ENCODE results near the gene FBXW4. TPM values are rescaled to one million over a fixed set of nuclear protein-coding genes. Genes with fewer than 3 reads are reported as not detected.

FBXW4 gene
- polyA plus RNA-seq, result 22.3 to 25.4 TPM (median 23.7 TPM) in 3 replicates
- polyA plus RNA-seq (2011; ENCODE audit: low read depth), result 27.6 TPM
- 21.8 and 29.5 TPM in 2 replicates for polyA plus RNA-seq (2011; cell fraction: cytosol; rRNA removed)
- polyA plus RNA-seq (2011; cell fraction: nucleus; rRNA removed), result 31.0 and 34.0 TPM in 2 replicates
- 18.4 and 23.8 TPM in 2 replicates for polyA plus RNA-seq (2012; ENCODE audit: low replicate concordance)
- polyA minus RNA-seq, result 43.5 to 84.3 TPM (median 60.6 TPM) in 3 replicates
- 21.3 TPM for polyA minus RNA-seq (2011; cell fraction: cytosol; rRNA and poly(A)+ RNA removed)
- polyA minus RNA-seq (2011; cell fraction: nucleus; rRNA and poly(A)+ RNA removed), result 16.9 and 29.1 TPM in 2 replicates

DNA sequence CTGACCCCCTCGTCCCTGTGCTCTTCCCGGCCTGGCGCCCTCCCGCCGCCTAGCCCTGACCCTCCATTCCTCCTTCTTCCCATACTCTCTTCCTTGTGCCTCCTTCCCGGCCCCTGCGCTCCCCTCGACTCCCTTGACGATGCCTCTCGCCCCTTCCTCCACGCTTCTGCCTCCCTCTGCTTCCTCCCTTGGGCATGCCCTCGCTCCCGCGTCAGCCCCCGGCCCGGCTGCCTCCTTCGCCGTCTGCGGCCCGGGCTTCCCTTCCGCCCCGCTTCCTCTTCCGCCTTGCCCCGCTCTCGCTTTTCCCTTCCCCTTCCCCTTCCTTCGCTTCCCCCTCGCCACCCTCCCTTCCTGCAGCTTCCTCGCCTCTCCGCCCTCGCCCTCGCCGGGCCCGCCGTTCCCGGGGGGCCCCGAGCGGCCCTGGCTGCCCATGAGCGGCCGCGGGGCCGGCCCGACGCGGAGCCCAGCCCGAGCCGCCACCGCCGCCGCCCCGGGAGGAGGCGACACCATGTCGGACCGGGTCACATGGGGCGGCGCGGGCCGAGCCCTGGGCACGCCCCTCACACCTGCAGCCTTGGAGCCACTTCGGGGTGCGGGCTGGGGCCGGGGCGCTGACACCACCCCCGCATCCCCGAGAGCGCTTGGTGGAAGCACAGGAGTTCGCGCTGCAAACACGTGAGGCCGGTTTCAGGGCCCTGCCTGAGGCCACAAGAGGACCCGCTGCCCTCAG, at the start of gene FBXW4:
FBXW4 (minus strand) TSS at position 497 of the 730 bp plus-strand sequence; CDS start at position 432, 65 bp downstream.
- dilution Hi-C loops (cut with MboI; ENCODE audit: extremely low pct_ligation_motif_present, low sequenced_read_pairs), result no loop called here
- H3K79me2 ChIP-seq (ENCODE audit: control insufficient read depth, insufficient read depth, low read length), result peaks cover 32% of the 10 kb centered on the region
- FAIRE-seq, result no peak

DNA sequence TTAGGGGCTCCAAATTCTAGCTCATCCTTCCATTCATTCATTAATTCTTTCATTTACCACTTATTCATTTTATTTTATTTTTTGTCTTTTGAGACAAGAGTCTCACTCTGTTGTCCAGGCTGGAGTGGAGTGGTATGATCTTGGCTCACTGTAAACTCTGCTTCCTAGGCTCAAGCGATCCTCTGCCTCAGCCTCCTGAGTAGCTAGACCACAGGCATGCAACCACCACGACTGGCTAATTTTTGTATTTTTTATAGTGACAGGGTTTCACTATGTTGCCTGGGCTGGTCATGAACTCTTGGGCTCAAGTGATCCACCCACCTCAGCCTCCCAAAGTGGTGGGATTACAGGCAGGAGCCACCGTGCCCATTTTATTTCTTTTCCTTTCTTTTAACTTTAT, 49.3 kb upstream of the FBXW4 start:
- Histone ChIP-seq H4K20me1 (ENCODE audit: control insufficient read depth, extremely low read depth, insufficient read depth, low read length) (no peaks in the 10 kb centered on the region), H3K9me3 (ENCODE audit: control insufficient read depth, low read depth, low read length) (no peaks in the 10 kb centered on the region), H3K9ac (ENCODE audit: control insufficient read depth, extremely low read depth, insufficient read depth, low read length) (no peak overlapping the region), H3K9me1 (ENCODE audit: control insufficient read depth, extremely low read depth, insufficient read depth, low read length) (no peaks in the 10 kb centered on the region), H3K27me3 (ENCODE audit: control insufficient read depth, extremely low read depth, insufficient read depth, low read length) (peaks cover 7% of the 10 kb centered on the region), H3K4me1 (ENCODE audit: control insufficient read depth, extremely low read depth, insufficient read depth, low read length) (no peaks in the 10 kb centered on the region), H3K27ac (ENCODE audit: control insufficient read depth, insufficient read depth, low read length) (no peak overlapping the region), H3K4me2 (ENCODE audit: control insufficient read depth, extremely low read depth, insufficient read depth, low read depth, low read length) (no peak overlapping the region), H3K36me3 (ENCODE audit: control insufficient read depth in 2 of 2, extremely low read depth in 1 of 2, insufficient read depth in 2 of 2, low read length in 2 of 2) (no peaks in the 10 kb centered on the region), H3K79me2 (ENCODE audit: control insufficient read depth, insufficient read depth, low read length) (no peaks in the 10 kb centered on the region), H3K4me3 (ENCODE audit: control insufficient read depth in 2 of 3, extremely low read depth in 1 of 3, insufficient read depth in 2 of 3, low read depth in 1 of 3, low read length in 3 of 3) (no peak overlapping the region), H2AFZ (ENCODE audit: control insufficient read depth, low read length) (no peak overlapping the region)
- dilution Hi-C loops (cut with MboI; ENCODE audit: extremely low pct_ligation_motif_present, low sequenced_read_pairs), result no loop called here
- TF ChIP-seq, protein P1, sequence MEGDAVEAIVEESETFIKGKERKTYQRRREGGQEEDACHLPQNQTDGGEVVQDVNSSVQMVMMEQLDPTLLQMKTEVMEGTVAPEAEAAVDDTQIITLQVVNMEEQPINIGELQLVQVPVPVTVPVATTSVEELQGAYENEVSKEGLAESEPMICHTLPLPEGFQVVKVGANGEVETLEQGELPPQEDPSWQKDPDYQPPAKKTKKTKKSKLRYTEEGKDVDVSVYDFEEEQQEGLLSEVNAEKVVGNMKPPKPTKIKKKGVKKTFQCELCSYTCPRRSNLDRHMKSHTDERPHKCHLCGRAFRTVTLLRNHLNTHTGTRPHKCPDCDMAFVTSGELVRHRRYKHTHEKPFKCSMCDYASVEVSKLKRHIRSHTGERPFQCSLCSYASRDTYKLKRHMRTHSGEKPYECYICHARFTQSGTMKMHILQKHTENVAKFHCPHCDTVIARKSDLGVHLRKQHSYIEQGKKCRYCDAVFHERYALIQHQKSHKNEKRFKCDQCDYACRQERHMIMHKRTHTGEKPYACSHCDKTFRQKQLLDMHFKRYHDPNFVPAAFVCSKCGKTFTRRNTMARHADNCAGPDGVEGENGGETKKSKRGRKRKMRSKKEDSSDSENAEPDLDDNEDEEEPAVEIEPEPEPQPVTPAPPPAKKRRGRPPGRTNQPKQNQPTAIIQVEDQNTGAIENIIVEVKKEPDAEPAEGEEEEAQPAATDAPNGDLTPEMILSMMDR (optimal IDR thresholded peaks at IDR 0.05 in 1 of 3, IDR thresholded peaks at IDR 0.05 in 1 of 3, conservative IDR thresholded peaks at IDR 0.05 in 1 of 3; ENCODE audit: extremely low read depth in 1 of 3, insufficient read depth in 2 of 3, low read length in 3 of 3), result no peak
- TF ChIP-seq EZH2 (IDR thresholded peaks at IDR 0.05; ENCODE audit: low read length), result no peak
- DNase-seq (ENCODE audit: low read depth, low spot score) (no peak), FAIRE-seq (no peak)

More for the DNA sequence above, at the start of gene FBXW4:
- Histone ChIP-seq H3K27ac (ENCODE audit: control insufficient read depth, insufficient read depth, low read length) (peak within 1 kb of the TSS; percentile 91), H3K4me3 (ENCODE audit: control insufficient read depth in 2 of 3, extremely low read depth in 1 of 3, insufficient read depth in 2 of 3, low read depth in 1 of 3, low read length in 3 of 3) (peak within 1 kb of the TSS; percentile 92 to 94 (median 93)), H3K4me2 (ENCODE audit: control insufficient read depth, extremely low read depth, insufficient read depth, low read depth, low read length) (peak within 1 kb of the TSS; percentile 96), H3K4me1 (ENCODE audit: control insufficient read depth, extremely low read depth, insufficient read depth, low read length) (peaks cover 12% of the 10 kb centered on the region), H2AFZ (ENCODE audit: control insufficient read depth, low read length) (peak within 1 kb of the TSS; percentile 95), H3K9me1 (ENCODE audit: control insufficient read depth, extremely low read depth, insufficient read depth, low read length) (peaks cover 5% of the 10 kb centered on the region), H4K20me1 (ENCODE audit: control insufficient read depth, extremely low read depth, insufficient read depth, low read length) (no peaks in the 10 kb centered on the region), H3K36me3 (ENCODE audit: control insufficient read depth in 2 of 2, extremely low read depth in 1 of 2, insufficient read depth in 2 of 2, low read length in 2 of 2) (no peaks in the 10 kb centered on the region), H3K9me3 (ENCODE audit: control insufficient read depth, low read depth, low read length) (no peaks in the 10 kb centered on the region), H3K27me3 (ENCODE audit: control insufficient read depth, extremely low read depth, insufficient read depth, low read length) (no peaks in the 10 kb centered on the region), H3K9ac (ENCODE audit: control insufficient read depth, extremely low read depth, insufficient read depth, low read length) (peak within 1 kb of the TSS; percentile 98)
- TF ChIP-seq, protein P1 (optimal IDR thresholded peaks at IDR 0.05 in 1 of 3, IDR thresholded peaks at IDR 0.05 in 1 of 3, conservative IDR thresholded peaks at IDR 0.05 in 1 of 3; ENCODE audit: extremely low read depth in 1 of 3, insufficient read depth in 2 of 3, low read length in 3 of 3), result no peak
- TF ChIP-seq EZH2 (IDR thresholded peaks at IDR 0.05; ENCODE audit: low read length), result no peak
- DNase-seq (ENCODE audit: low read depth, low spot score), result no peak
